ENCODE results near the gene RASSF8. TPM values are rescaled to one million over a fixed set of nuclear protein-coding genes. Genes with fewer than 3 reads are reported as not detected.

The RASSF8 gene
- total RNA-seq, 1 experiment from 2014 or later = 9.2 TPM

GRCh38 chr12:26014085-26014484 is 55.6 kb downstream of the RASSF8 start:
- Histone ChIP-seq H3K27me3 (ENCODE audit: insufficient read depth, low read length) (no peaks in the 10 kb centered on the region), H3K36me3 (ENCODE audit: control insufficient read depth in 1 of 2, insufficient read depth in 2 of 2, low read length in 2 of 2) (no peaks in the 10 kb centered on the region), H4K20me1 (ENCODE audit: insufficient read depth) (no peaks in the 10 kb centered on the region), H3K4me2 (ENCODE audit: low read length) (no peak overlapping the region), H3K9ac (ENCODE audit: low read length) (no peak overlapping the region), H3K4me3 (replicated peaks in 1 of 2; ENCODE audit: low read depth in 1 of 2, low read length in 2 of 2) (no peak overlapping the region), H3K9me2 (ENCODE audit: insufficient read depth) (no peaks in the 10 kb centered on the region), H3K4me1 (ENCODE audit: control insufficient read depth in 1 of 2, insufficient read depth in 2 of 2, low read length in 2 of 2) (peaks cover 3 to 15% of the 10 kb centered on the region in 2 experiments; a peak in 2 of 4 replicates), H3K79me2 (ENCODE audit: insufficient read depth, low read length) (no peaks in the 10 kb centered on the region), H2AFZ (ENCODE audit: low read depth, low read length, poor library complexity, severe bottlenecking) (no peak overlapping the region), H3K9me3 (ENCODE audit: control insufficient read depth in 1 of 2, insufficient read depth in 1 of 2, low read depth in 1 of 2, low read length in 2 of 2) (no peaks in the 10 kb centered on the region), H3K27ac (ENCODE audit: low read depth, low read length) (no peak overlapping the region)
- RAD21 ChIA-PET (ENCODE audit: low non-redundant PET in 1 of 2, low total read pairs in 2 of 2, uncharacterized antibody in 2 of 2, unreplicated experiment in 2 of 2) = no interaction called here
- BruUV-seq (replicated peaks) = no TSS peak
- intact Hi-C loops (cut with micrococcal nuclease) = loop anchor here (10.0 kb wide), 1 partner anchor 429 kb away; no protein-coding TSS in a partner anchor
- DNase-seq (ENCODE audit: low read depth, low spot score) (no peak), ATAC-seq (no peak)
- POLR2A ChIA-PET = no interaction called here
- TF ChIP-seq REST (IDR thresholded peaks at IDR 0.05; ENCODE audit: low read depth) = no peak
- no peak for TF ChIP-seq CEBPB (IDR thresholded peaks at IDR 0.05; ENCODE audit: low read depth)
- no peak for TF ChIP-seq SIN3A (IDR thresholded peaks at IDR 0.05; ENCODE audit: low read depth)
- no peak for TF ChIP-seq YY1 (IDR thresholded peaks at IDR 0.05; ENCODE audit: extremely low read depth, insufficient replicate concordance, low read depth, low read length)
- TF ChIP-seq SRF (IDR thresholded peaks at IDR 0.05; ENCODE audit: low read depth) = no peak
- no peak for TF ChIP-seq ZNF274 (IDR thresholded peaks at IDR 0.05; ENCODE audit: low read depth, low read length)
- CTCF ChIA-PET = no interaction called here

- Histone ChIP-seq H3K9ac (ENCODE audit: low read length) (no peak overlapping the region), H3K4me2 (ENCODE audit: low read length) (no peak overlapping the region), H4K20me1 (ENCODE audit: insufficient read depth) (no peaks in the 10 kb centered on the region), H3K9me3 (ENCODE audit: control insufficient read depth in 1 of 2, insufficient read depth in 1 of 2, low read depth in 1 of 2, low read length in 2 of 2) (no peaks in the 10 kb centered on the region), H3K9me2 (ENCODE audit: insufficient read depth) (no peaks in the 10 kb centered on the region), H3K79me2 (ENCODE audit: insufficient read depth, low read length) (no peaks in the 10 kb centered on the region), H3K4me3 (replicated peaks in 1 of 2; ENCODE audit: low read depth in 1 of 2, low read length in 2 of 2) (no peak overlapping the region), H3K27ac (ENCODE audit: low read depth, low read length) (no peak overlapping the region), H3K4me1 (ENCODE audit: control insufficient read depth in 1 of 2, insufficient read depth in 2 of 2, low read length in 2 of 2) (peaks cover 0 to 5% of the 10 kb centered on the region in 2 experiments; a peak in 1 of 4 replicates), H2AFZ (ENCODE audit: low read depth, low read length, poor library complexity, severe bottlenecking) (no peak overlapping the region), H3K36me3 (ENCODE audit: control insufficient read depth in 1 of 2, insufficient read depth in 2 of 2, low read length in 2 of 2) (no peaks in the 10 kb centered on the region), H3K27me3 (ENCODE audit: insufficient read depth, low read length) (no peaks in the 10 kb centered on the region)
- DNase-seq (ENCODE audit: low read depth, low spot score) = no peak
- no peak for ATAC-seq
- RAD21 ChIA-PET (ENCODE audit: low non-redundant PET in 1 of 2, low total read pairs in 2 of 2, uncharacterized antibody in 2 of 2, unreplicated experiment in 2 of 2) = no interaction called here
- TF ChIP-seq SRF (IDR thresholded peaks at IDR 0.05; ENCODE audit: low read depth) = no peak
- no peak for TF ChIP-seq ELF1 (IDR thresholded peaks at IDR 0.05; ENCODE audit: borderline replicate concordance, low read depth)
- TF ChIP-seq POLR2A (IDR thresholded peaks at IDR 0.05; ENCODE audit: borderline replicate concordance, extremely low read depth, insufficient read depth, insufficient read length) = no peak
- TF ChIP-seq RAD21 (IDR thresholded peaks at IDR 0.05; ENCODE audit: low read depth) = no peak
- TF ChIP-seq POLR2AphosphoS5 (IDR thresholded peaks at IDR 0.05; ENCODE audit: low read depth, low read length) = no peak
- TF ChIP-seq EZH2 (IDR thresholded peaks at IDR 0.05) = no peak
- no peak for TF ChIP-seq CTCF (IDR thresholded peaks at IDR 0.05 in 2 of 3, conservative IDR thresholded peaks at IDR 0.05 in 1 of 3; ENCODE audit: borderline replicate concordance in 1 of 3, insufficient read depth in 1 of 3, low read depth in 2 of 3, low read length in 2 of 3)
- no peak for TF ChIP-seq CBX3 (IDR thresholded peaks at IDR 0.05; ENCODE audit: low read depth)
- CTCF ChIA-PET = interaction anchor here (2.1 kb wide), 1 partner anchor 580 kb away, joined by 5 read pairs; no protein-coding TSS in a partner anchor
- POLR2A ChIA-PET = no interaction called here
- BruUV-seq (replicated peaks) = no TSS peak
- intact Hi-C loops (cut with micrococcal nuclease) = loop anchor here (10.0 kb wide), 1 partner anchor 432 kb away; no protein-coding TSS in a partner anchor
These were observed 58.0 kb downstream of the RASSF8 start for GRCh38 chr12:26016516-26016915.

Data from HCT116 (cell line).